Left lung (tissue), 10 donors: ENCODE data around the gene SERTAD2. TPM values are rescaled to one million over a fixed set of nuclear protein-coding genes. Genes with fewer than 3 reads are reported as not detected.

Experiments
- ATAC-seq: fragments of 200-7000 bp; cut with Tn5 transposase; one replicate; pipeline ENCODE4 v1.9.1; 2020; ENCODE audit warnings: moderate library complexity
- DNase-seq, 4 donors: peaks; one replicate each; pipeline ENCODE4 v3.0.0-alpha.2; 2013 to 2020
- H3K27ac ChIP-seq, 2 donors: fragments of 200-600 bp; sonication (generic) in 1 of 2; one replicate each; pipeline versions ENCODE4 v1.5.0 to v1.8.0; 2020 to 2021
- H3K27me3 ChIP-seq, 2 donors: fragments of 200-600 bp; sonication (generic) in 1 of 2; one replicate each; pipeline versions ENCODE4 v1.5.0 to v1.8.0; 2020 to 2021
- H3K36me3 ChIP-seq, 2 donors: fragments of 200-600 bp; sonication (generic) in 1 of 2; one replicate each; pipeline versions ENCODE4 v1.5.0 to v1.8.0; 2020 to 2021
- H3K4me1 ChIP-seq, 2 donors: fragments of 200-600 bp; one replicate each; pipeline ENCODE4 v1.8.0; 2021
- H3K4me3 ChIP-seq, 2 donors: fragments of 200-600 bp; sonication (generic) in 1 of 2; one replicate each; pipeline versions ENCODE4 v1.5.0 to v1.8.0; 2020 to 2021; ENCODE audit warnings: mild to moderate bottlenecking in 1 of 2
- H3K9me3 ChIP-seq, 2 donors: fragments of 200-600 bp; sonication (generic) in 1 of 2; one replicate each; pipeline versions ENCODE4 v1.5.0 to v1.8.0; 2020 to 2021
- CTCF ChIP-seq, 2 donors: fragments of 200-600 bp; sonication (generic) in 1 of 2; IDR thresholded peaks; one replicate each; pipeline versions ENCODE4 v1.5.0 to v1.8.0; 2021; ENCODE audit warnings: antibody characterized with exemption in 2 of 2
- intact Hi-C, 2 donors: fragments of 100-400 bp; cut with DNase I; formaldehyde crosslinking; loops; one replicate each; pipeline versions ENCODE4 v1.11.2 to v1.14.2; 2022
- polyA plus RNA-seq, 6 donors: library from polyadenylated mRNA; unstranded; fragments of 120-200 nt; gene quantifications; one replicate each; pipeline ENCODE4 v1.2.1, GENCODE V29; 2013; ENCODE audit not compliant: insufficient read length in 6 of 6
- total RNA-seq, 2 donors: library from RNA; stranded (reverse); fragmentation: NEBNext Ultra II Directional; extraction: Animal tissue kit (Norgen Biotek cat#: 25700); gene quantifications; one replicate each; pipeline ENCODE4 v1.2.1, GENCODE V29; 2021
- donor health status: DM: no; HTN: yes; CAD: no.
- donor health status: DM: no; HTN: no; CAD: no.

The SERTAD2 gene
- total and polyA plus RNA-seq, 8 donors, result 17.9 to 28.0 (median 26.4) TPM

- H3K4me1 ChIP-seq, result peaks cover 0 to 7% of the 10 kb centered on the region in 2 donors
Measured at GRCh38 chr2:64677530-64677929, 23.8 kb upstream of the SERTAD2 start.

GRCh38 chr2:64675860-64676259, 22.1 kb upstream of the SERTAD2 start:
- Histone ChIP-seq H3K36me3 (no peaks in the 10 kb centered on the region), H3K27me3 (no peaks in the 10 kb centered on the region), H3K4me1 (no peaks in the 10 kb centered on the region), H3K9me3 (no peaks in the 10 kb centered on the region), H3K27ac (no peak overlapping the region), H3K4me3 (no peak overlapping the region)
- ATAC-seq, result no peak
- intact Hi-C loops, result no loop called here
- TF ChIP-seq CTCF (IDR thresholded peaks at IDR 0.05), result no peak
- DNase-seq, result no peak

More at GRCh38 chr2:64677530-64677929, 23.8 kb upstream of the SERTAD2 start:
- TF ChIP-seq CTCF (IDR thresholded peaks at IDR 0.05), result no peak
- no peaks in the 10 kb centered on the region for H3K36me3 ChIP-seq
- no peaks in the 10 kb centered on the region for H3K27me3 ChIP-seq
- no peak overlapping the region for H3K27ac ChIP-seq
- intact Hi-C loops, result no loop called here
- DNase-seq, result no peak
- no peaks in the 10 kb centered on the region for H3K9me3 ChIP-seq
- ATAC-seq, result no peak
- no peak overlapping the region for H3K4me3 ChIP-seq

- Histone ChIP-seq H3K27me3 (no peaks in the 10 kb centered on the region), H3K4me1 (peaks cover 0 to under 1% of the 10 kb centered on the region in 2 donors), H3K4me3 (no peak overlapping the region), H3K27ac (no peak overlapping the region), H3K9me3 (no peaks in the 10 kb centered on the region), H3K36me3 (no peaks in the 10 kb centered on the region)
- DNase-seq (no peak), ATAC-seq (no peak)
- TF ChIP-seq CTCF (IDR thresholded peaks at IDR 0.05), result no peak
- intact Hi-C loops, result no loop called here
Measured at GRCh38 chr2:64672708-64673107, 19.0 kb upstream of the SERTAD2 start.

GRCh38 chr2:64670047-64670446, 16.3 kb upstream of the SERTAD2 start:
- DNase-seq, result no peak
- Histone ChIP-seq H3K4me1 (peaks cover 0 to 7% of the 10 kb centered on the region in 2 donors), H3K27ac (no peak overlapping the region), H3K36me3 (no peaks in the 10 kb centered on the region), H3K27me3 (no peaks in the 10 kb centered on the region), H3K4me3 (no peak overlapping the region), H3K9me3 (no peaks in the 10 kb centered on the region)
- intact Hi-C loops, result no loop called here
- TF ChIP-seq CTCF (IDR thresholded peaks at IDR 0.05), result no peak
- ATAC-seq, result no peak

GRCh38 chr2:64669288-64669687, 15.6 kb upstream of the SERTAD2 start:
- intact Hi-C loops, result no loop called here

More at GRCh38 chr2:64669288-64669687, 15.6 kb upstream of the SERTAD2 start:
- no peaks in the 10 kb centered on the region for H3K9me3 ChIP-seq
- H3K27ac ChIP-seq, result no peak overlapping the region
- H3K27me3 ChIP-seq, result no peaks in the 10 kb centered on the region
- H3K4me1 ChIP-seq, result peaks cover 0 to 7% of the 10 kb centered on the region in 2 donors
- H3K36me3 ChIP-seq, result no peaks in the 10 kb centered on the region
- ATAC-seq, result no peak
- no peak for DNase-seq
- no peak for TF ChIP-seq CTCF (IDR thresholded peaks at IDR 0.05)
- no peak overlapping the region for H3K4me3 ChIP-seq
